HEK293 (cell line): ENCODE measurements around the gene LMF1.
"Not testable (repeated sequence)": the region's sequence is repeated elsewhere in the genome, so short reads cannot be mapped to it uniquely, and the experiment has no call there.

Experiments
- KLF7 ChIP-seq: fragments of 450-650 bp; formaldehyde crosslinking; IDR thresholded peaks from 2 replicates; pipeline ENCODE4 v1.5.1; 2016; ENCODE audit warnings: missing biosample characterization, missing genetic modification characterization, borderline replicate concordance
- REPIN1 ChIP-seq: fragments of 450-650 bp; formaldehyde crosslinking; IDR thresholded peaks from 2 replicates; pipeline ENCODE4 v1.5.1; 2017; ENCODE audit warnings: missing biosample characterization, missing genetic modification characterization, low read depth
- WT1 ChIP-seq: fragments of 450-650 bp; formaldehyde crosslinking; IDR thresholded peaks from 2 replicates; pipeline ENCODE4 v1.5.1; 2016; ENCODE audit warnings: missing biosample characterization, missing genetic modification characterization
- ZBTB20 ChIP-seq: fragments of 450-650 bp; formaldehyde crosslinking; IDR thresholded peaks from 2 replicates; pipeline ENCODE4 v1.5.1; 2016; ENCODE audit warnings: missing biosample characterization, missing genetic modification characterization
- ZNF221 ChIP-seq: fragments of 450-650 bp; formaldehyde crosslinking; IDR thresholded peaks from 2 replicates; pipeline ENCODE4 v1.5.1; 2017; ENCODE audit warnings: missing biosample characterization, missing genetic modification characterization, borderline replicate concordance
- ZNF23 ChIP-seq: fragments of 450-650 bp; formaldehyde crosslinking; IDR thresholded peaks from 2 replicates; pipeline ENCODE4 v1.5.1; 2016; ENCODE audit warnings: missing biosample characterization, missing genetic modification characterization, borderline replicate concordance
- ZNF416 ChIP-seq: fragments of 450-650 bp; formaldehyde crosslinking; IDR thresholded peaks from 2 replicates; pipeline ENCODE4 v1.5.1; 2016; ENCODE audit warnings: missing biosample characterization, missing genetic modification characterization
- ZNF514 ChIP-seq: fragments of 450-650 bp; formaldehyde crosslinking; IDR thresholded peaks from 2 replicates; pipeline ENCODE4 v1.5.1; 2016; ENCODE audit warnings: missing biosample characterization, missing genetic modification characterization
- ZNF548 ChIP-seq: fragments of 450-650 bp; formaldehyde crosslinking; IDR thresholded peaks from 2 replicates; pipeline ENCODE4 v1.5.1; 2016; ENCODE audit warnings: missing biosample characterization, missing genetic modification characterization
- ZNF549 ChIP-seq: fragments of 450-650 bp; IDR thresholded peaks from 2 replicates; pipeline ENCODE4 v1.5.1; 2018; ENCODE audit warnings: missing biosample characterization, missing genetic modification characterization, mild to moderate bottlenecking, inconsistent platforms, moderate library complexity
- ZNF830 ChIP-seq: fragments of 450-650 bp; IDR thresholded peaks from 2 replicates; pipeline ENCODE4 v1.5.0; 2018; ENCODE audit warnings: missing biosample characterization, missing genetic modification characterization, low read depth, mild to moderate bottlenecking, moderate library complexity
- TF ChIP-seq, protein P1 (sequence below): fragments of 450-650 bp; formaldehyde crosslinking; IDR thresholded peaks from 2 replicates; pipeline ENCODE4 v1.5.1; 2016; ENCODE audit warnings: missing biosample characterization, missing genetic modification characterization
- TF ChIP-seq, protein P2 (sequence below): fragments of 450-650 bp; formaldehyde crosslinking; IDR thresholded peaks from 2 replicates; pipeline ENCODE4 v1.5.1; 2016; ENCODE audit warnings: missing biosample characterization, missing genetic modification characterization, low read depth
- TF ChIP-seq, protein P3 (sequence below): fragments of 450-650 bp; formaldehyde crosslinking; IDR thresholded peaks from 2 replicates; pipeline ENCODE4 v1.5.1; 2016; ENCODE audit warnings: missing biosample characterization, missing genetic modification characterization

DNA sequence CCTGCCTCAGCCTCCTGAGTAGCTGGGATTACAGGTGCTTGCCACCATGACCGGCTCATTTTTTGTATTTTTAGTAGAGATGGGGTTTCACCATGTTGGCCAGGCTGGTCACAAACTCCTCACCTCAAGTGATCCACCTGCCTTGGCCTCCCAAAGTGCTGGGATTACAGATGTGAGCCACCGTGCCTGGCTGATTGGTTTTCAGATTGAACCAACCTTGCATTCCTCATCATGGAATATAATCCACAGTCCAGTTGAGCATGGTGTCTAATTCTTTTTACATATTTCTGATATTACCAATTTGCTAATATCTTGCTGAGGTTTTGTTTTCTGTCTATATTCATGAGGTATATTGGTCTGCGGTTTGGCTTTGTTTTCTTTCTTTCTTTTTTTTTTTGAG is 134.0 kb downstream of the LMF1 start:
- not testable (repeated sequence) for TF ChIP-seq WT1 (tag by site-specific recombination); ZNF221 (tag by site-specific recombination); ZNF830 (tag by site-specific recombination); KLF7 (tag by site-specific recombination); ZNF514 (tag by site-specific recombination); REPIN1; ZNF549 (tag by site-specific recombination); ZNF416 (tag by site-specific recombination); ZNF23; ZBTB20 (tag by site-specific recombination); ZNF548 (tag by site-specific recombination)
- TF ChIP-seq, protein P1, sequence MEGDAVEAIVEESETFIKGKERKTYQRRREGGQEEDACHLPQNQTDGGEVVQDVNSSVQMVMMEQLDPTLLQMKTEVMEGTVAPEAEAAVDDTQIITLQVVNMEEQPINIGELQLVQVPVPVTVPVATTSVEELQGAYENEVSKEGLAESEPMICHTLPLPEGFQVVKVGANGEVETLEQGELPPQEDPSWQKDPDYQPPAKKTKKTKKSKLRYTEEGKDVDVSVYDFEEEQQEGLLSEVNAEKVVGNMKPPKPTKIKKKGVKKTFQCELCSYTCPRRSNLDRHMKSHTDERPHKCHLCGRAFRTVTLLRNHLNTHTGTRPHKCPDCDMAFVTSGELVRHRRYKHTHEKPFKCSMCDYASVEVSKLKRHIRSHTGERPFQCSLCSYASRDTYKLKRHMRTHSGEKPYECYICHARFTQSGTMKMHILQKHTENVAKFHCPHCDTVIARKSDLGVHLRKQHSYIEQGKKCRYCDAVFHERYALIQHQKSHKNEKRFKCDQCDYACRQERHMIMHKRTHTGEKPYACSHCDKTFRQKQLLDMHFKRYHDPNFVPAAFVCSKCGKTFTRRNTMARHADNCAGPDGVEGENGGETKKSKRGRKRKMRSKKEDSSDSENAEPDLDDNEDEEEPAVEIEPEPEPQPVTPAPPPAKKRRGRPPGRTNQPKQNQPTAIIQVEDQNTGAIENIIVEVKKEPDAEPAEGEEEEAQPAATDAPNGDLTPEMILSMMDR: not testable (repeated sequence)
- TF ChIP-seq, protein P2, sequence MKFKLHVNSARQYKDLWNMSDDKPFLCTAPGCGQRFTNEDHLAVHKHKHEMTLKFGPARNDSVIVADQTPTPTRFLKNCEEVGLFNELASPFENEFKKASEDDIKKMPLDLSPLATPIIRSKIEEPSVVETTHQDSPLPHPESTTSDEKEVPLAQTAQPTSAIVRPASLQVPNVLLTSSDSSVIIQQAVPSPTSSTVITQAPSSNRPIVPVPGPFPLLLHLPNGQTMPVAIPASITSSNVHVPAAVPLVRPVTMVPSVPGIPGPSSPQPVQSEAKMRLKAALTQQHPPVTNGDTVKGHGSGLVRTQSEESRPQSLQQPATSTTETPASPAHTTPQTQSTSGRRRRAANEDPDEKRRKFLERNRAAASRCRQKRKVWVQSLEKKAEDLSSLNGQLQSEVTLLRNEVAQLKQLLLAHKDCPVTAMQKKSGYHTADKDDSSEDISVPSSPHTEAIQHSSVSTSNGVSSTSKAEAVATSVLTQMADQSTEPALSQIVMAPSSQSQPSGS: not testable (repeated sequence)
- TF ChIP-seq, protein P3, sequence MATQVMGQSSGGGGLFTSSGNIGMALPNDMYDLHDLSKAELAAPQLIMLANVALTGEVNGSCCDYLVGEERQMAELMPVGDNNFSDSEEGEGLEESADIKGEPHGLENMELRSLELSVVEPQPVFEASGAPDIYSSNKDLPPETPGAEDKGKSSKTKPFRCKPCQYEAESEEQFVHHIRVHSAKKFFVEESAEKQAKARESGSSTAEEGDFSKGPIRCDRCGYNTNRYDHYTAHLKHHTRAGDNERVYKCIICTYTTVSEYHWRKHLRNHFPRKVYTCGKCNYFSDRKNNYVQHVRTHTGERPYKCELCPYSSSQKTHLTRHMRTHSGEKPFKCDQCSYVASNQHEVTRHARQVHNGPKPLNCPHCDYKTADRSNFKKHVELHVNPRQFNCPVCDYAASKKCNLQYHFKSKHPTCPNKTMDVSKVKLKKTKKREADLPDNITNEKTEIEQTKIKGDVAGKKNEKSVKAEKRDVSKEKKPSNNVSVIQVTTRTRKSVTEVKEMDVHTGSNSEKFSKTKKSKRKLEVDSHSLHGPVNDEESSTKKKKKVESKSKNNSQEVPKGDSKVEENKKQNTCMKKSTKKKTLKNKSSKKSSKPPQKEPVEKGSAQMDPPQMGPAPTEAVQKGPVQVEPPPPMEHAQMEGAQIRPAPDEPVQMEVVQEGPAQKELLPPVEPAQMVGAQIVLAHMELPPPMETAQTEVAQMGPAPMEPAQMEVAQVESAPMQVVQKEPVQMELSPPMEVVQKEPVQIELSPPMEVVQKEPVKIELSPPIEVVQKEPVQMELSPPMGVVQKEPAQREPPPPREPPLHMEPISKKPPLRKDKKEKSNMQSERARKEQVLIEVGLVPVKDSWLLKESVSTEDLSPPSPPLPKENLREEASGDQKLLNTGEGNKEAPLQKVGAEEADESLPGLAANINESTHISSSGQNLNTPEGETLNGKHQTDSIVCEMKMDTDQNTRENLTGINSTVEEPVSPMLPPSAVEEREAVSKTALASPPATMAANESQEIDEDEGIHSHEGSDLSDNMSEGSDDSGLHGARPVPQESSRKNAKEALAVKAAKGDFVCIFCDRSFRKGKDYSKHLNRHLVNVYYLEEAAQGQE (tag by site-specific recombination): not testable (repeated sequence)
